Calu3 (cell line): Measurements from ENCODE around the gene ZNFX1. TPM values are rescaled to one million over a fixed set of nuclear protein-coding genes. Genes with fewer than 3 reads are reported as not detected.
"Not testable (repeated sequence)": the region's sequence is repeated elsewhere in the genome, so short reads cannot be mapped to it uniquely, and the experiment has no call there.

Source experiments
- BruUV-seq: library from RNA; stranded (reverse); fragments of 400-500 nt; replicated peaks from 2 replicates; lab custom pipeline; 2021; lab: Mats Ljungman, UMichigan
- CTCF ChIA-PET: fragments of 300-600 bp; sonication (Branson Sonifier 250); formaldehyde crosslinking; loops from one replicate; lab custom pipeline; 2022; ENCODE audit warnings: antibody characterized with exemption; lab: Charles Lee
- DNase-seq: peaks from one replicate; pipeline ENCODE4 v3.0.0; 2022
- H3K27ac Mint-ChIP-seq: one replicate; pipeline ENCODE4 v1.8.0; 2022; ENCODE audit warnings: mixed read lengths; ENCODE audit not compliant: unreplicated experiment
- H3K27me3 Mint-ChIP-seq: one replicate; pipeline ENCODE4 v1.8.0; 2022; ENCODE audit warnings: mixed read lengths; ENCODE audit not compliant: unreplicated experiment
- H3K36me3 Mint-ChIP-seq: one replicate; pipeline ENCODE4 v1.8.0; 2022; ENCODE audit warnings: mild to moderate bottlenecking, moderate library complexity, mixed read lengths; ENCODE audit not compliant: insufficient read depth, unreplicated experiment
- H3K4me1 Mint-ChIP-seq: one replicate; pipeline ENCODE4 v1.8.0; 2022; ENCODE audit warnings: mild to moderate bottlenecking, low read depth, mixed read lengths; ENCODE audit not compliant: unreplicated experiment
- H3K4me3 Mint-ChIP-seq: one replicate; pipeline ENCODE4 v1.8.0; 2022; ENCODE audit warnings: mild to moderate bottlenecking, low read depth, moderate library complexity, mixed read lengths; ENCODE audit not compliant: unreplicated experiment
- H3K9me3 Mint-ChIP-seq: one replicate; pipeline ENCODE4 v1.8.0; 2022; ENCODE audit warnings: low read depth, mixed read lengths; ENCODE audit not compliant: unreplicated experiment
- CTCF ChIP-seq: fragments of 200-600 bp; IDR thresholded peaks from one replicate; pipeline ENCODE4 v1.8.0; 2022; ENCODE audit warnings: antibody characterized with exemption; ENCODE audit not compliant: unreplicated experiment
- intact Hi-C: fragments of 100-400 bp; cut with micrococcal nuclease; formaldehyde crosslinking; loops from one replicate; pipeline ENCODE4 v1.10.0; 2022; ENCODE audit not compliant: unreplicated experiment
- total RNA-seq: library from RNA; stranded (reverse); gene quantifications from 2 replicates; pipeline ENCODE4 v1.2.3, GENCODE V29; 2022

The ZNFX1 gene
- total RNA-seq, 1 experiment from 2014 or later: 94.1 TPM

GRCh38 chr20:49228676-49229075 is 49.2 kb downstream of the ZNFX1 start:
- no peaks in the 10 kb centered on the region for H3K27me3 Mint-ChIP-seq
- CTCF ChIA-PET: interaction anchor here (0.6 to 1.0 kb wide), 2 partner anchors 10 to 52 kb away, joined by 3 to 6 read pairs; partner anchors contain the start of gene DDX27
- no TSS peak for BruUV-seq
- no peak for TF ChIP-seq CTCF
- no peaks in the 10 kb centered on the region for H3K9me3 Mint-ChIP-seq
- intact Hi-C loops: no loop called here
- peaks cover 94% of the 10 kb centered on the region for H3K36me3 Mint-ChIP-seq
- no peak for DNase-seq
- H3K27ac Mint-ChIP-seq: no peak overlapping the region
- H3K4me1 Mint-ChIP-seq: no peaks in the 10 kb centered on the region
- H3K4me3 Mint-ChIP-seq: no peak overlapping the region

GRCh38 chr20:49225896-49226295 is 52.0 kb downstream of the ZNFX1 start:
- H3K4me3 Mint-ChIP-seq: no peak overlapping the region
- no peaks in the 10 kb centered on the region for H3K27me3 Mint-ChIP-seq
- H3K9me3 Mint-ChIP-seq: no peaks in the 10 kb centered on the region
- CTCF ChIA-PET: no interaction called here
- DNase-seq: no peak
- no TSS peak for BruUV-seq
- H3K36me3 Mint-ChIP-seq: peaks cover 93% of the 10 kb centered on the region
- H3K27ac Mint-ChIP-seq: no peak overlapping the region
- intact Hi-C loops: no loop called here
- TF ChIP-seq CTCF: no peak
- H3K4me1 Mint-ChIP-seq: peaks cover 3% of the 10 kb centered on the region

- no peak for TF ChIP-seq CTCF
- intact Hi-C loops: loop anchor here (2.0 kb wide), 1 partner anchor 33 kb away; no protein-coding TSS in a partner anchor
- CTCF ChIA-PET: interaction anchor here (1.3 kb wide), 1 partner anchor 41 kb away, joined by 14 read pairs; no protein-coding TSS in a partner anchor
Measured at GRCh38 chr20:49219924-49220831, 57.7 kb downstream of the ZNFX1 start.

GRCh38 chr20:49219091-49219923 is 58.5 kb downstream of the ZNFX1 start, which contains the start of gene DDX27:
TSS of gene DDX27 (plus strand) at chr20:49219416. CDS start at chr20:49219449, 33 bp downstream.
- Mint-ChIP-seq H3K27me3 (no peaks in the 10 kb centered on the region), H3K36me3 (peaks cover 51% of the 10 kb centered on the region), H3K9me3 (no peaks in the 10 kb centered on the region), H3K27ac (peak within 1 kb of the TSS; percentile 96), H3K4me3 (peak within 1 kb of the TSS; percentile 95), H3K4me1 (peaks cover 14% of the 10 kb centered on the region)
- CTCF ChIA-PET: interaction anchor here (0.6 to 1.3 kb wide), 14 partner anchors 9 to 1470 kb away, joined by 3 to 14 read pairs (median 6); partner anchors contain the start of gene STAU1
- intact Hi-C loops: loop anchor here (2.0 kb wide), 1 partner anchor 33 kb away; no protein-coding TSS in a partner anchor
- TF ChIP-seq CTCF: no peak
- DNase-seq: peak; percentile 99
- BruUV-seq: TSS peak; percentile 76

More at GRCh38 chr20:49219924-49220831, 57.7 kb downstream of the ZNFX1 start:
- peaks cover 60% of the 10 kb centered on the region for H3K36me3 Mint-ChIP-seq
- H3K4me3 Mint-ChIP-seq: peak overlapping the region; percentile 95
- no peak for DNase-seq
- peak overlapping the region; percentile 96 for H3K27ac Mint-ChIP-seq
- no peaks in the 10 kb centered on the region for H3K27me3 Mint-ChIP-seq
- peaks cover 14% of the 10 kb centered on the region for H3K4me1 Mint-ChIP-seq
- BruUV-seq: no TSS peak
- no peaks in the 10 kb centered on the region for H3K9me3 Mint-ChIP-seq

- peak overlapping the region; percentile 96 for H3K27ac Mint-ChIP-seq
- not testable (repeated sequence) for H3K9me3 Mint-ChIP-seq, H3K27me3 Mint-ChIP-seq, DNase-seq
- intact Hi-C loops: loop anchor here (2.0 kb wide), 1 partner anchor 32 kb away; no protein-coding TSS in a partner anchor
- CTCF ChIA-PET: interaction anchor here (0.6 to 1.3 kb wide), 13 partner anchors 10 to 1470 kb away, joined by 3 to 14 read pairs (median 6); no protein-coding TSS in a partner anchor
- TSS peak; percentile 99 for BruUV-seq
- peaks cover 14% of the 10 kb centered on the region for H3K4me1 Mint-ChIP-seq
- peak overlapping the region; percentile 95 for H3K4me3 Mint-ChIP-seq
- peaks cover 45% of the 10 kb centered on the region for H3K36me3 Mint-ChIP-seq
Measured at GRCh38 chr20:49218739-49219090, 59.1 kb downstream of the ZNFX1 start.
